HL-60 (cell line): Measurements from ENCODE around the gene TMEM163.

Experiments used
- DNase-seq, 2 experiments: peaks; one replicate each; pipeline ENCODE4 v3.0.0-alpha.2; 2010 to 2020; ENCODE audit warnings: low read depth in 1 of 2, low spot score in 1 of 2
- H3K27ac ChIP-seq: fragments of 250-450 bp; sonication (Bioruptor Pico); replicated peaks from 2 replicates; pipeline ENCODE4 v1.5.1; 2020; ENCODE audit warnings: mild to moderate bottlenecking, moderate library complexity
- H3K27me3 ChIP-seq: fragments of 250-450 bp; sonication (Bioruptor Pico); 2 replicates; pipeline ENCODE4 v1.5.1; 2021; ENCODE audit warnings: mild to moderate bottlenecking, moderate library complexity; ENCODE audit not compliant: insufficient read depth, poor library complexity, severe bottlenecking
- H3K4me3 ChIP-seq: replicated peaks from 2 replicates; pipeline ENCODE4 v1.5.1; 2011; ENCODE audit warnings: mild to moderate bottlenecking, control low read depth, low read length; ENCODE audit not compliant: insufficient read depth
- GABPA ChIP-seq: IDR thresholded peaks from 2 replicates; pipeline ENCODE4 v1.6.1; 2012; ENCODE audit warnings: low read depth
- POLR2AphosphoS5 ChIP-seq: IDR thresholded peaks from 2 replicates; pipeline ENCODE4 v1.6.1; 2012; ENCODE audit warnings: low read depth
- SPI1 ChIP-seq: IDR thresholded peaks from 2 replicates; pipeline ENCODE4 v1.6.1; 2012; ENCODE audit warnings: low read depth, mild to moderate bottlenecking, borderline replicate concordance
- TF ChIP-seq, protein P1 (sequence below): IDR thresholded peaks from 2 replicates; pipeline ENCODE4 v1.6.1; 2012; ENCODE audit warnings: low read depth; ENCODE audit not compliant: insufficient replicate concordance
- TF ChIP-seq, protein P2 (sequence below): IDR thresholded peaks from one replicate; pipeline ENCODE4 v1.5.1; 2011; ENCODE audit warnings: low read length, control low read depth, inconsistent platforms; ENCODE audit not compliant: insufficient read depth

TMEM163 gene

DNA sequence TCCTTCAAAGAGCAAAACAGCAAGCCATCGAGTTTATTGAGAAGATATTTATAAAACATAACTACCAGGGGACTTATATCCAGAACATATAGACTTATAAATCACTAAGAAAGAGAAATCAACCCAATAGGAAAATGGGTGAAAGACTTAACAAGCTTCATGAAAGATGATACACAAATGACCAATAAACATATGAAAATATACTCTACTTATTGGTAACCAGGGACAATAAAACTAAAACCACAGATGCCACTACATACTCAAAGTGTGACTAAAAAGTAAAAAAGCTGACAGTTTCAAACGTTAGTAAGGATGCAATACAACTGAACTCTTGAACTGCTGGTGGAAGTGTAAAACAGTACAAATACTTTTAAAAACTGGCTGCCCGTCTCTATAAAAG is 154.3 kb downstream of the TMEM163 start:
- no peak for DNase-seq
- TF ChIP-seq POLR2AphosphoS5 (no peak), GABPA (no peak), SPI1 (no peak)
- TF ChIP-seq, protein P1, sequence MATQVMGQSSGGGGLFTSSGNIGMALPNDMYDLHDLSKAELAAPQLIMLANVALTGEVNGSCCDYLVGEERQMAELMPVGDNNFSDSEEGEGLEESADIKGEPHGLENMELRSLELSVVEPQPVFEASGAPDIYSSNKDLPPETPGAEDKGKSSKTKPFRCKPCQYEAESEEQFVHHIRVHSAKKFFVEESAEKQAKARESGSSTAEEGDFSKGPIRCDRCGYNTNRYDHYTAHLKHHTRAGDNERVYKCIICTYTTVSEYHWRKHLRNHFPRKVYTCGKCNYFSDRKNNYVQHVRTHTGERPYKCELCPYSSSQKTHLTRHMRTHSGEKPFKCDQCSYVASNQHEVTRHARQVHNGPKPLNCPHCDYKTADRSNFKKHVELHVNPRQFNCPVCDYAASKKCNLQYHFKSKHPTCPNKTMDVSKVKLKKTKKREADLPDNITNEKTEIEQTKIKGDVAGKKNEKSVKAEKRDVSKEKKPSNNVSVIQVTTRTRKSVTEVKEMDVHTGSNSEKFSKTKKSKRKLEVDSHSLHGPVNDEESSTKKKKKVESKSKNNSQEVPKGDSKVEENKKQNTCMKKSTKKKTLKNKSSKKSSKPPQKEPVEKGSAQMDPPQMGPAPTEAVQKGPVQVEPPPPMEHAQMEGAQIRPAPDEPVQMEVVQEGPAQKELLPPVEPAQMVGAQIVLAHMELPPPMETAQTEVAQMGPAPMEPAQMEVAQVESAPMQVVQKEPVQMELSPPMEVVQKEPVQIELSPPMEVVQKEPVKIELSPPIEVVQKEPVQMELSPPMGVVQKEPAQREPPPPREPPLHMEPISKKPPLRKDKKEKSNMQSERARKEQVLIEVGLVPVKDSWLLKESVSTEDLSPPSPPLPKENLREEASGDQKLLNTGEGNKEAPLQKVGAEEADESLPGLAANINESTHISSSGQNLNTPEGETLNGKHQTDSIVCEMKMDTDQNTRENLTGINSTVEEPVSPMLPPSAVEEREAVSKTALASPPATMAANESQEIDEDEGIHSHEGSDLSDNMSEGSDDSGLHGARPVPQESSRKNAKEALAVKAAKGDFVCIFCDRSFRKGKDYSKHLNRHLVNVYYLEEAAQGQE: no peak
- TF ChIP-seq, protein P2, sequence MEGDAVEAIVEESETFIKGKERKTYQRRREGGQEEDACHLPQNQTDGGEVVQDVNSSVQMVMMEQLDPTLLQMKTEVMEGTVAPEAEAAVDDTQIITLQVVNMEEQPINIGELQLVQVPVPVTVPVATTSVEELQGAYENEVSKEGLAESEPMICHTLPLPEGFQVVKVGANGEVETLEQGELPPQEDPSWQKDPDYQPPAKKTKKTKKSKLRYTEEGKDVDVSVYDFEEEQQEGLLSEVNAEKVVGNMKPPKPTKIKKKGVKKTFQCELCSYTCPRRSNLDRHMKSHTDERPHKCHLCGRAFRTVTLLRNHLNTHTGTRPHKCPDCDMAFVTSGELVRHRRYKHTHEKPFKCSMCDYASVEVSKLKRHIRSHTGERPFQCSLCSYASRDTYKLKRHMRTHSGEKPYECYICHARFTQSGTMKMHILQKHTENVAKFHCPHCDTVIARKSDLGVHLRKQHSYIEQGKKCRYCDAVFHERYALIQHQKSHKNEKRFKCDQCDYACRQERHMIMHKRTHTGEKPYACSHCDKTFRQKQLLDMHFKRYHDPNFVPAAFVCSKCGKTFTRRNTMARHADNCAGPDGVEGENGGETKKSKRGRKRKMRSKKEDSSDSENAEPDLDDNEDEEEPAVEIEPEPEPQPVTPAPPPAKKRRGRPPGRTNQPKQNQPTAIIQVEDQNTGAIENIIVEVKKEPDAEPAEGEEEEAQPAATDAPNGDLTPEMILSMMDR: no peak
- no peak overlapping the region for H3K4me3 ChIP-seq
- H3K27me3 ChIP-seq: no peaks in the 10 kb centered on the region
- H3K27ac ChIP-seq: no peak overlapping the region

DNA sequence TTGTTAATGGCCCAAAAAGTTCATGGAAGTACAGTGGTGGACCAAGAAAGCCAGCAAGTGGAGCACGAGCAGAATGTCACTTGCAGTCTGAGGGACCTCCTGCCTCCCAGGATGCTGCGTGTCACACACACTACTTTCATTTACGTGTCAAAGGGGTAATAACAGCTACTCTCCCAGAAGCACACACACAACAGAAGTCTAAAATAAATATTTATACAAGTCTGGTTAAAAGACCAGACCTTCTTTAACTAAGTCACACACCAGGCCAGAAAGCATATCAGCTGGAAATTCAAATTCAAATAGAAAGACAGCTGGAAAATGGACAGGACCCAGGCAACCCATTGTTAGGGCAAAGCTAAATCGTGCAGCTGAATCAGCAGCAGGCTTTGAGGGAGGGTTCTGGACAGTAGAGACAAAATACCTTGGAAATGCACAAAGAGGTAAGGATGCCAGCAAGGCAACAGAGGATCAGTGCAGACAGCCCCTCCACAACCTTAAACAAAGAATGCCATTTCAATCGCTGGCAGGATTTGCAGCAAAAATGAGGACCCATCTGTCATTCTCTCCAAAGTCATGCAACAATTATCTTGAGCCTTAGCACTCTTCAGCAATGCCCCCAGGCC is 160.5 kb downstream of the TMEM163 start:
- Histone ChIP-seq H3K27me3 (no peaks in the 10 kb centered on the region), H3K27ac (no peak overlapping the region), H3K4me3 (no peak overlapping the region)
- DNase-seq: no peak
- TF ChIP-seq SPI1: no peak
- no peak for TF ChIP-seq POLR2AphosphoS5
- TF ChIP-seq GABPA: no peak
- TF ChIP-seq, protein P1: no peak
- TF ChIP-seq, protein P2: no peak

DNA sequence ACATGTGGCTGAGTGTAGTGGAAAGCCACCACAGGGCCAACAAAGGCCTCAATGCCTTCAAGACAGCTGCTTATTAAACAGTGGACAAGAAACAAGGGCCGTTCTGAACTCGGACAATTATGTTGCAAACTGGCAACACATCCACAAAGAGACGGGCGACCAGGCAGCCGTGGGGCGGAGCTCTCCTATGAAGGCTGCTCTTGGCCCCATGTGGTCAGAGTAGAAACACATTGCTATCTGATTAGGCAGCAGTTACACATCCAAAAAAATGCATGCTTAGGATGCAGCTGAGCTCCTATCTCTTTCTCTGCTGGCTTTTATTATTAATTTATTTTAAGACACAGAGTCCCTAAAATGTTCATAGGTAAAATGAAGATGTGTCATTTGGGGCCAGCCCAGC is 163.4 kb downstream of the TMEM163 start:
- Histone ChIP-seq H3K27me3 (no peaks in the 10 kb centered on the region), H3K27ac (no peak overlapping the region), H3K4me3 (no peak overlapping the region)
- TF ChIP-seq, protein P2: no peak
- no peak for TF ChIP-seq GABPA
- TF ChIP-seq SPI1: no peak
- TF ChIP-seq POLR2AphosphoS5: no peak
- TF ChIP-seq, protein P1: no peak
- no peak for DNase-seq
